ENCODE data around the gene PSPC1. TPM values are rescaled to one million over a fixed set of nuclear protein-coding genes. Genes with fewer than 3 reads are reported as not detected.
"Not testable (repeated sequence)": the region's sequence is repeated elsewhere in the genome, so short reads cannot be mapped to it uniquely, and the experiment has no call there.

Gene PSPC1
- total RNA-seq, 1 experiment from 2014 or later: 43.3 TPM

DNA sequence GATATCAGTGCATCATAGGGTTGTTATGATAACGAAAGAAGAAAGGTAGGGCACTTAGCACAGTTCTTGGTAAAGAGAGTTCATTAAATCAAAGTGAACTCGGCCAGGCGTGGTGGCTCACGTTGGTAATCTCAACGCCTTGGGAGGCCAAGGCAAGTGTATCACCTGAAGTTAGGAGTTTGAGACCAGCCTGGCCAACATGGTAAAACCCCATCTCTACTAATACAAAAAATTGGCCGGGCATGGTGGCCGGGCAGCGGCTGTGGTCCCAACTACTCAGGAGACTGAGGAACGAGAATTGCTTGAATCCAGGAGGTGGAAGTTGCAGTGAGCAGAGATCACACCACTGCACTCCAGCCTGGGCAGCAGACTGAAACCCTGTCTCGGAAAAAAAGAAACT, 19.1 kb downstream of the PSPC1 start:
- DNase-seq (ENCODE audit: low read depth): no peak

- DNase-seq (ENCODE audit: low read depth): peak; percentile 34
Measured at GRCh38 chr13:19759669-19760068, 23.1 kb downstream of the PSPC1 start.

GRCh38 chr13:19742643-19743042, 40.1 kb downstream of the PSPC1 start:
- no peak for DNase-seq (ENCODE audit: low read depth)

DNA sequence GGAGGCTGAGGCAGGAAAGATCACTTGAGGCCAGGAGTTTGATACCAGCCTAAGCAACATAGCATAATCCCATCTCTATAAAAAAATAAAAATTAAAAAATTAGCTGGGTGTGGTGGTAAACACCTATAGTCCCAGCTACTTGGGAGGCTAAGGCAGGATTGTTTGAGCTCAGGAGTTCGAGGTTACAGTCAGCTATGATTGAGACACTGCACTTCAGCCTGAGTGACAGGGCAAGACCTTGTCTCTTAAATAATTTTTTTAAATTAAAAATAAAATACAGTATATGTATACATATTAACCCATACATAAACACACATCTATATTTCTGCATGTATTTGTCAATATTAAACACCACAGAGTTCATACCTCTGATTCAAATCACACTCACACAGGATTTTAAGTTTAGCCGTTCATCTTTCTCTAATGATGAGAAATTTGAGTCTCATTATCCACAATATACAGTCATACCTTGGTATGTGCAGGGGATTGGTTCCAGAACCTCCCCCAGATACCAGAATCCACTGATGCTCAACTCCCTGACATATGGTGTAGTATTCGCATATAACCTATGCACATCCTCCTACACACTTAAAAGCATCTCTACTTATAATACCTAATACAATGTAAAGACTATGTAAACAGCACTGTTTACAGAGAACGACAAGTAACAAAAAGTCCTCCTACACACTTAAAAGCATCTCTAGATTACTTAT, 44.7 kb downstream of the PSPC1 start:
- DNase-seq (ENCODE audit: low read depth): no peak

GRCh38 chr13:19726611-19727010, 56.1 kb downstream of the PSPC1 start:
- DNase-seq (ENCODE audit: low read depth): no peak

GRCh38 chr13:19725320-19725719, 57.4 kb downstream of the PSPC1 start:
- no peak for DNase-seq (ENCODE audit: low read depth)

- no peak for DNase-seq (ENCODE audit: low read depth)
Measured at GRCh38 chr13:19720039-19720438, 62.7 kb downstream of the PSPC1 start.

DNA sequence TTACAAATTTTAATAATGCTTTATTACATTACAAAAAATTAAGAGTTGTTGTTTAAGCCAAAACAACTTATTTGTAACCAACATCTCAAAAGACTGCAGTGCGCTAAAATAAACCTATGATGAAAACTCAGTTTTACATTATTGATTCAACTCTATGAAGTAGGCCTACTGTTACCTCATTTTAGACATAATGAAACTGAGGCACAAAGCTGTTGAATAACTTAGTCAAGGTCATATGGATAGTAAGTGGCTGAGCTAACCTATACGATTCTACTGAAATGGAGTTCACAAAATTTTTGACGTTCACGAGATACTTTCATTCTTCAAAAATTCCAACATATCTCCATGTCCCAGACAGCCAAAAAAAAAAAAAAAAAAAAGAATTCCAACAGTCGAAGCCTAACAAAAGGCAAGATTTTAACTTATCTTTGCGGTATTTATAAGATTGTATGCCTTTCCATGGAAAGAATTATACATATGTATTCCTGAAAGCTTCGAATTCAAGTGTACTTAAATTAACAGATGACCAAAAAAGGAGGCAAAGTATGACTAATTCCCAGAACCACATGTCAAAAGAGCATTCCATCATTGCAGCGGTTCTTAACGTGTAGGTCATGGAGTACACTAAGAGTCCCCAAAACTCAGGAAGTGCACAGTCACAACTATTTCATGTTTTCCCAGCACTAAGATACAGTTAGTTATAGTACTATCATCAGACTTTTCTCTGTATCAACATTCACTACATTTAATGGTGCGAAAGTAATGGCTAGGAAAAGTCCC, 69.4 kb downstream of the PSPC1 start:
- peak; percentile 82 for DNase-seq (ENCODE audit: low read depth)

DNA sequence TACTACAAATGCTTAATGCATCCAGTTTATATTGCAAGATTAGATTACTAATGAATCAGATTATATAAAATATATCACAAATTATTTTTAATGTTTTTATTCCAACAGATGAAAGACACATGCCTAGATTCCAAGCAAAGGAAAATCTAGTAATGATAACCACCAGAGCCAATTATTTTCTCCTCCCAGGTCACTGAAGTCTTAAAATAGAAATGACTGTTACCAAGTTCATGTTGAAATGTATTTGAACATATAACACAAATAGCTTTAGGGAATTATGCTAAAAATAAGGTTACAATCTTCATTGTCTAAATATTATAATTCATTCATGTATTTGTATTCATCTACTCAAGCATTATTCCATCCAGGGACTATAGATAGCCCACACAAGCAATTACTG, 73.0 kb downstream of the PSPC1 start:
- not testable (repeated sequence) for DNase-seq (ENCODE audit: low read depth)

DNA sequence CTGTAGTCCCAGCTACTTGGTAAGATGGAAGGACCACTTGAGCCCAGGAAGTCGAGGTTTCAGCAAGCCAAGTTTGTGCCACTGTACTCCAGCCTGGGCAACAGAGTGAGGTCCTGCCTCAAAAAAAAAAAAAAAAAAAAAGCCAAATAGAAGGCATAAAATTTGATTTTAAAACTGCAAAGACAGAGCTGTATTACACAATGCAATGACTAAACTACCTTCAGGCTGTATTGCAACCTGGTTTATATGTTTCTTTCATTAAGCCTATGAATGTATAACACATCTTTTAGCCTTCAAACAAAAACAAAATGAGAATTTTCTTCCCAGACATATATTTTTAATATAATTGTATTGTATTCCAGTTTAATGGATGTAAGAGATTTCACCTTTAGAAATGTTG, 73.7 kb downstream of the PSPC1 start:
- DNase-seq (ENCODE audit: low read depth): not testable (repeated sequence)

- DNase-seq (ENCODE audit: low read depth): not testable (repeated sequence)
Measured at GRCh38 chr13:19704256-19704655, 78.5 kb downstream of the PSPC1 start.

- not testable (repeated sequence) for DNase-seq (ENCODE audit: low read depth)
Measured at GRCh38 chr13:19701619-19702018, 81.1 kb downstream of the PSPC1 start.

- DNase-seq (ENCODE audit: low read depth): not testable (repeated sequence)
Measured at GRCh38 chr13:19700963-19701362, 81.8 kb downstream of the PSPC1 start.

DNA sequence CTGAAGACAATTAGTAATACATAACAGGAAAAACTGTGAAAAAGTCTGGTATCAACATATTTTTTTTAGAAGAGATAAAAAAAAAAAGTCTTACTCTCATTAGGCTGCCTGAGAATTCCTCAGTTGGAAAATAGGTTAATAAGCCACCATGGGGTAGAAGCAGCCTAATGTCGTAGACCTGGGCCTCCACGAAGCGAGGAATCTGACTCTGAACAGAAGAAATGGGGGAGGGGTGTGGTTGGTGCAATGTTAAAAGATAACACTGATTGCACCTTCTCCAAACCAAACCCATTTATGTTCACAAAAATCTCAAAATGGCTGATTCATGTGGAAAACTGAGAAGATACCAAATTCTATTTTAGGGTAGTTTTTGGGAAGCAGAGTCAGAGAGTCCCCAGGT, 86.9 kb downstream of the PSPC1 start:
- no peak for DNase-seq (ENCODE audit: low read depth)

DNA sequence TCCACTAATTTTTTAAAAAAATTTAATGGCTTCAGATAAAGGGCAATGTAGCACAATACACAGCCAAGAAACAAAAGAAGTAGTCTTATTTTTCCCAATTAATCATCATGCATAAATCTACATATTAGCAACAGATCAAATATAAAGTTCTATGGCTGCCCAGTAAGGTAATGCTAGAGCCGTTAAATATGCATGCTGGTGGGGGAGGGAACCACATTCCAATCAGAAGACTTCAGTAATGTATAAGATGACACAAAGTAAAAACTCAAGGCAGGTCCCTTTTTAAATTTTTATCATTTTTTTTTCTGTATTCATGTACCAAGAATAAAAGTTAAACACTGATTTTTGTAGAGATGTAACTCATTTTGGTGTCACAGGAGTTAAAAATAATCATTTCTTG, 87.3 kb downstream of the PSPC1 start:
- no peak for DNase-seq (ENCODE audit: low read depth)

- peak; percentile 55 for DNase-seq (ENCODE audit: low read depth)
Measured at GRCh38 chr13:19691447-19691846, 91.3 kb downstream of the PSPC1 start.

DNA sequence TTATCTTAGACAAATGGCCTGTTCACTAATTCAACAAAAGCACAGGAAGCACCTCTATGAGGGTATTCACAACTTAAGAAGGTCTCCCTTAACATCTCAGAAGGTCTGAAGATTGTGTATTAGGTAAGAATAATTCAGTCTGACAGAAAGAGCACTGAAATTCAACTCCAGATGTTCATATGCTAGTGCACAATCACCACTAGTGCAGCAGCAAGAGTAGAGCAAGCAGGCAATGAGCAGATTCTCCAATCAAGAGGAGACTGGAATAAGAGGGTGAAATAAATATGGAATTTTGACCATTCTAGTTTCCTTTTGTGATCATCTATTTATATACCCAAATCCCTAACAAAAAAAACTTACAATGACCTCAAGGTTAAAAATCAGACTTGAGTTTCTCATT, 97.3 kb downstream of the PSPC1 start:
- no peak for DNase-seq (ENCODE audit: low read depth)

GRCh38 chr13:19685034-19685433, 97.7 kb downstream of the PSPC1 start:
- no peak for DNase-seq (ENCODE audit: low read depth)

- no peak for DNase-seq (ENCODE audit: low read depth)
Measured at GRCh38 chr13:19681517-19681916, 101.2 kb downstream of the PSPC1 start.

DNA sequence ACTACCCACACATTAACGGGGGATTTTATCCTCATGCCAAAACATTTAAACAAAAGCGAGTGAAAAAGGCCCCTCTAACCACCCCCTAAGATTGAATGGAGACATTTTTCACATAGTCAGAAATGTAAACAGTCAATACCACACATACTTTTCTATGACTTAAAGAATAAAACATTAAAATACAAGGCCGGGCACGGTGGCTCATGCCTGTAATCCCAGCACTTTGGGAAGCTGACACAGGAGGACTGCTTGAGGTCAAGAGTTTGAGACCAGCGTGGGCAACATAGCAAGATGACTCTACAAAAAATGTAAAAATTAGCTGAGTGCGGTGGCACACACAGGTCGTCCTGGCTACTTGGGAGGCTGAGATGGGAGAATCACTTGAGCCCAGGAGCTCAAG, 102.0 kb downstream of the PSPC1 start:
- DNase-seq (ENCODE audit: low read depth): no peak

DNA sequence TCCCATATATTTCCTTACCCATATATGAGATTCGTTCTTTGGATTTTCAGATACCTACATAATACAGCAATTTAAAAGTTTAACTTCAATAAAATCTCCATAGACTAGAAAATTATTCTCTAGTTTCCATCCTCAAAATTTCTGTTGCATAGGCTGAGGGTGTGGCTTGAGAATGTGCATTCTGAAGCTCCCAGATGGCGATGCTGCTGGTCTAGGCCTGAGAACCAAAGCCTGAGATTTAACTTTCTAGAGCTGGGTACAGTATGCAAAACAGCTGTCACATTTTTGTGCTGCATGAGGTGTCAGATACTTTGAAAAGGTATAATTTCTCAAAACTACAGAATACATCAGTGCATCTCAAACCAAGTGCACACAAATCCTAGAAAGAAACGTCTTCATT, 106.6 kb downstream of the PSPC1 start:
- DNase-seq (ENCODE audit: low read depth): no peak

DNA sequence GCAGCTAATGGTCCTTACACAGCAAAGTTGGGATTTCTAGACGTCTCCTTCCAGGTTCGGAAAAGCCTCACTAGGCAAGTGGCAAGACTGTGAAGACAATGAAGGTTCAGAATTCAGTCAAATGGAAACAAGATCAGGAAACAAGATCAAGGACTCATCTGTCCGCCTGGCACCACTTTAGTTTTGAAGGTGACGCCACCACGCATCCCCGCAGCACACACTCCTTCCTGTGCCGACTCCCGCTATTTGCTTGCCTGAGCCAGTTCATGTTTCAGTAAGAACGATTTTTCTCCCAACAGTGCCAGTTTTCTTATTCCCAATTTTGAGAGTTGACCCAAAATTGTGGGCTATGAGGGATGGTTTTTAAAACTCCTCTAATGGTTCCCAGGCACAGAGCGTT, 107.8 kb downstream of the PSPC1 start:
- no peak for DNase-seq (ENCODE audit: low read depth)
